ENCODE data around the gene EHBP1.

The EHBP1 gene

GRCh38 chr2:63049211-63049969, 343.9 kb downstream of the EHBP1 start:
- TF ChIP-seq, protein P1, sequence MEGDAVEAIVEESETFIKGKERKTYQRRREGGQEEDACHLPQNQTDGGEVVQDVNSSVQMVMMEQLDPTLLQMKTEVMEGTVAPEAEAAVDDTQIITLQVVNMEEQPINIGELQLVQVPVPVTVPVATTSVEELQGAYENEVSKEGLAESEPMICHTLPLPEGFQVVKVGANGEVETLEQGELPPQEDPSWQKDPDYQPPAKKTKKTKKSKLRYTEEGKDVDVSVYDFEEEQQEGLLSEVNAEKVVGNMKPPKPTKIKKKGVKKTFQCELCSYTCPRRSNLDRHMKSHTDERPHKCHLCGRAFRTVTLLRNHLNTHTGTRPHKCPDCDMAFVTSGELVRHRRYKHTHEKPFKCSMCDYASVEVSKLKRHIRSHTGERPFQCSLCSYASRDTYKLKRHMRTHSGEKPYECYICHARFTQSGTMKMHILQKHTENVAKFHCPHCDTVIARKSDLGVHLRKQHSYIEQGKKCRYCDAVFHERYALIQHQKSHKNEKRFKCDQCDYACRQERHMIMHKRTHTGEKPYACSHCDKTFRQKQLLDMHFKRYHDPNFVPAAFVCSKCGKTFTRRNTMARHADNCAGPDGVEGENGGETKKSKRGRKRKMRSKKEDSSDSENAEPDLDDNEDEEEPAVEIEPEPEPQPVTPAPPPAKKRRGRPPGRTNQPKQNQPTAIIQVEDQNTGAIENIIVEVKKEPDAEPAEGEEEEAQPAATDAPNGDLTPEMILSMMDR (IDR thresholded peaks at IDR 0.05; ENCODE audit: low read depth, low read length, missing control alignments): no peak
- DNase-seq (ENCODE audit: extremely low read depth, low read depth): no peak
- peak overlapping the region; percentile 48 for H3K4me3 ChIP-seq (replicated peaks; ENCODE audit: low read depth, low read length)

DNA sequence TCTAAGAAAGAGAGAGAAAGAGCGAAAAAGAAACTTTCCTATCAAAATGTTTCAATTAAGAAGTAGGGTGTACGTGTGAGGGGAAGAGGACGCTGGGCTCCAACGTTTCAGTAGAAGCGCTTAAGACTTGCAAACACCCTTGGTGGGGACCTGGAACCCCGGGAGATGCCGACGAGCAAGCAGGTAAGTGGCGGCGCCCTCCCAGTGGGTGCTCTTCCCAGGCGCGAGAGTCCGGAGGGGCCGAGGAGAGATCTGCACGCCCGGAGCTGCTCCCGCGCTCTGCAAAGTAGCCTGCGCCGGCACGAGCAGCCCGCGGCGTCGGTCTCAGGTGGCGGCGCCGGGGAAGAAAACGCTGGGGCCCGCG, 344.4 kb downstream of the EHBP1 start:
- TF ChIP-seq, protein P1 (IDR thresholded peaks at IDR 0.05; ENCODE audit: low read depth, low read length, missing control alignments): no peak
- peak overlapping the region; percentile 48 for H3K4me3 ChIP-seq (replicated peaks; ENCODE audit: low read depth, low read length)
- no peak for DNase-seq (ENCODE audit: extremely low read depth, low read depth)

DNA sequence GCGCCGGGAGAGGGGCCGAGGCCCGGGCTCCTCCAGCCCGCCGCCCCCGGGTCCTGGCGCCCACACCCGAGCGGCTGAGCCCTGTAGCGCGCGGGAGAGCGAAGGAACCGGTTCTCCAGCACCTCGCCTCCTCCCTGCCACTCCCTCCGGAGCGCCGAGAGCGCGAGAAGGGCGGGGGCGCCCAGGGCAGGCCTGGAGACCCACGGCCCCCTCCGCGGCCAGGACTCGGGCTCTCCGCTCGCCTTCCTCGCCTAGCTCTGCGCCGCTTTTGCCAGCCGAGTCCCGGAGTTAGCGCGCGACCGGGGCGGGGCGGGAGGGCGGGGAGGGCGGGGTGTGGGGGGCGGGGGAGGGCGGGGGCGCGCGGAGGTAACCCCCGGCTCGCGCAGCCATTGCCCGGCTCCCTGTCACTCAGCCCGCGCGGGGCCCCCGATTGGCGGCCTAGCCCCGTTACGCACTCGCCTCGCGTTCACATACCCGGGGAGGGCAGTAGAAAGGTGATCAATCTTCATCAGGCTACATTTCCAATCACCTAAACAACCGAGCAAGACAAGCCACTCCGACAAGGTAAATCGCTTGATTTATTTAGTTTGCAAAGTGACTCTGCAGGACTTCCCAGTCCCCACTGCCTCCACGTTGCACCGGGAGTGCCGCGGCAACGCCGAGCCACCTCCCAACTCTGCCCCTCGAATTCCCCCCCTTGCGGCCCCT, 345.0 kb downstream of the EHBP1 start, which contains the start of gene OTX1:
TSS of gene OTX1 (plus strand) at position 497 of the 708 bp plus-strand sequence. CDS start 2,161 bp downstream, outside the sequence.
- H3K4me3 ChIP-seq (replicated peaks; ENCODE audit: low read depth, low read length): peak within 1 kb of the TSS; percentile 48
- TF ChIP-seq, protein P1 (IDR thresholded peaks at IDR 0.05; ENCODE audit: low read depth, low read length, missing control alignments): no peak
- DNase-seq (ENCODE audit: extremely low read depth, low read depth): no peak

DNA sequence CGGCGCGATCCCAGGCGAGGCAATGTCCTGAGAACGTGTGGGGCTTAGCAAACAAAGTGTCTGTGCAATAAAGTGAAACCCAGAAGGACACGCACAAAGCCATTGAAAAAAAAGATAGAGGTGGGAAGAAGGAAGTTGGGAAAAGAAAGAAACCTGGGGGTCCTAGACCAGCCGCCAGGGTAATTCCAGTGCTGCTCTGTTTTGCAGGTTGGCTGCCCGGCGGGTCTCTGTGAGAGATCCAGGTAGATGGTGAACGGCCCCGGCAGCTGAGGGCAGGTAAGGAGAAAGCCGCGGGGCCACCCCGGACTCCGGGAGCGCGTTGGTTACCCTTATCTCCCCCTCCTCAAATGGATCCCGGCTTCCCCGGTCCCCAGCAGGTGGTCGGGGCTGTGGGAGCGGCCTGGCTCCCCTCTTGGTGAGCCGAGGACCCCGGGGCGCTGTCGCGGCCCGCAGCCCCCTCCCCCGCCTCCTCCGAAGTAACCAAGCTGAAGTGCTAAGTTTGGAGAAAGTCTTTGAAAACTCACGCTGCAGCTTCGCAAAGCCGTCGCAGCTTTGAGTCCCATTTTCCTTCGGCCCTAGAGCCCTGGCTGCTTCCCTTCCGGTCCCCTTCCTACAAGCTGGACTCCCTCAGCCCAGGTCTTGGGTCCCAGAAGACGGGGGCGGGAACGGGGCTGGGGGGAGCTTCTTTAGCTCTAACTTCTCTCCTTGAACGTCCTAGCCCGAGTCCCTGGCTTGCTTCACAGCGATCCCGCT, 345.7 kb downstream of the EHBP1 start:
- TF ChIP-seq, protein P1 (IDR thresholded peaks at IDR 0.05; ENCODE audit: low read depth, low read length, missing control alignments): no peak
- DNase-seq (ENCODE audit: extremely low read depth, low read depth): no peak
- H3K4me3 ChIP-seq (replicated peaks; ENCODE audit: low read depth, low read length): peak overlapping the region; percentile 48

- no peak overlapping the region for H3K4me3 ChIP-seq (replicated peaks; ENCODE audit: low read depth, low read length)
- TF ChIP-seq, protein P1 (IDR thresholded peaks at IDR 0.05; ENCODE audit: low read depth, low read length, missing control alignments): no peak
- no peak for DNase-seq (ENCODE audit: extremely low read depth, low read depth)
Observed at GRCh38 chr2:63051795-63052333, 346.4 kb downstream of the EHBP1 start.

DNA sequence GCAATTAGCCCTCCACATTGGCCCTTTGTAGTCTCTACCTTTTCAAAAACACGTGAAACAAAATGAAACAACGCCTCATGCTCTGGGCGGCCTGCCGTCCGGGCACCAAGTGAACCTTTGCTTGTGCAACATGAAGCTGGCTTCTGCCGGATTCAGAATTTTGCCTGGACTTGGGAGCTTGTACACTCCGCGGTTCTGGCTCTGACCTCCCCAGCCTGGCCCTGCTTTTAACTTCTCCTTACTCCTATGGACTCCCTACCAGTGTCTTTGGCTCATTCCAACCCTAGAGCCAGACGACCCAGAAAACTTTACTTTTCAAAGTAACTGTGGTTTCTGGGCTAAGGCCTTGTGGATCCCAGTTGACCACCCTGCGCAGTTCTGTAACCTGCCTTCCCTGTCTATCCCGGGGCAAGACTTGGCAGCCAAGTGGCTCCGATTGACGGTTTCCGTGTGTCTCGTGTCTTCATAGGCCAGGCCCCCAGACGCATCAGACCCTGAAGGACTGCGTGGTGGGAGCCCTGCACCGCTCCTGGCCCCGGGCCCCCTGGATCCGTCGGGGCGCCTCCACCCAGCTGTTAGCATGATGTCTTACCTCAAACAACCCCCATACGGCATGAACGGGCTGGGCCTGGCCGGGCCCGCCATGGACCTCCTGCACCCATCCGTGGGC, 347.0 kb downstream of the EHBP1 start:
- TF ChIP-seq, protein P1 (IDR thresholded peaks at IDR 0.05; ENCODE audit: low read depth, low read length, missing control alignments): no peak
- no peak overlapping the region for H3K4me3 ChIP-seq (replicated peaks; ENCODE audit: low read depth, low read length)
- no peak for DNase-seq (ENCODE audit: extremely low read depth, low read depth)

All from HFF-Myc (cell line).